ENCODE measurements around the gene ICE2.
A peak's percentile ranks its signal among the peaks of the same experiment; 100 is the strongest.

ICE2 gene, protein sequence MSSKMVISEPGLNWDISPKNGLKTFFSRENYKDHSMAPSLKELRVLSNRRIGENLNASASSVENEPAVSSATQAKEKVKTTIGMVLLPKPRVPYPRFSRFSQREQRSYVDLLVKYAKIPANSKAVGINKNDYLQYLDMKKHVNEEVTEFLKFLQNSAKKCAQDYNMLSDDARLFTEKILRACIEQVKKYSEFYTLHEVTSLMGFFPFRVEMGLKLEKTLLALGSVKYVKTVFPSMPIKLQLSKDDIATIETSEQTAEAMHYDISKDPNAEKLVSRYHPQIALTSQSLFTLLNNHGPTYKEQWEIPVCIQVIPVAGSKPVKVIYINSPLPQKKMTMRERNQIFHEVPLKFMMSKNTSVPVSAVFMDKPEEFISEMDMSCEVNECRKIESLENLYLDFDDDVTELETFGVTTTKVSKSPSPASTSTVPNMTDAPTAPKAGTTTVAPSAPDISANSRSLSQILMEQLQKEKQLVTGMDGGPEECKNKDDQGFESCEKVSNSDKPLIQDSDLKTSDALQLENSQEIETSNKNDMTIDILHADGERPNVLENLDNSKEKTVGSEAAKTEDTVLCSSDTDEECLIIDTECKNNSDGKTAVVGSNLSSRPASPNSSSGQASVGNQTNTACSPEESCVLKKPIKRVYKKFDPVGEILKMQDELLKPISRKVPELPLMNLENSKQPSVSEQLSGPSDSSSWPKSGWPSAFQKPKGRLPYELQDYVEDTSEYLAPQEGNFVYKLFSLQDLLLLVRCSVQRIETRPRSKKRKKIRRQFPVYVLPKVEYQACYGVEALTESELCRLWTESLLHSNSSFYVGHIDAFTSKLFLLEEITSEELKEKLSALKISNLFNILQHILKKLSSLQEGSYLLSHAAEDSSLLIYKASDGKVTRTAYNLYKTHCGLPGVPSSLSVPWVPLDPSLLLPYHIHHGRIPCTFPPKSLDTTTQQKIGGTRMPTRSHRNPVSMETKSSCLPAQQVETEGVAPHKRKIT

GRCh38 chr15:60478566-60479360 lies at the start of gene ICE2:
ICE2 (minus strand) TSS chr15:60479142; CDS start chr15:60477977, 1,165 bp downstream.
- peak; percentile 91 to 97 (median 93) for DNase-seq (ENCODE audit: low read depth in 3 of 3)

DNA sequence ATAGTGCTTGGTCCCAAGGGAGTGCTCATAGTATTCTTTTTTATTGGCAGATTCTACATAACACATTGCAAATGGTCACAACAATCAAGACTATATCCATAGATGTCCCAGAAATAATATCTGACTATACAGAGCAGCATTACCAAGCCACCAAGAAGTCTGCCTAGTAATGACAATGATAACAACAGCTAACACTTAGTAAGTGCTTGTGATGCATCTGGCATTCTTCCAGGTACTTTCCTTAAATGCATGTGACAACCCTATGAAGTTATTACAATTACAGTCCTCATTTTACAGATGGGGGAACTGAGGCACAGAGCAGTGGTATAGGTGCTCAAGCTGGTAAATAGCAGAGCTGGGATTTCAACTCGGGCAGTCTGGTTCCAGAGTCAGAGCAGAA lies 49.6 kb upstream of the ICE2 start:
- DNase-seq (ENCODE audit: low read depth in 3 of 3), result no peak

- DNase-seq (ENCODE audit: low read depth in 3 of 3), result no peak
Measured at GRCh38 chr15:60527456-60527855, 48.5 kb upstream of the ICE2 start.

DNA sequence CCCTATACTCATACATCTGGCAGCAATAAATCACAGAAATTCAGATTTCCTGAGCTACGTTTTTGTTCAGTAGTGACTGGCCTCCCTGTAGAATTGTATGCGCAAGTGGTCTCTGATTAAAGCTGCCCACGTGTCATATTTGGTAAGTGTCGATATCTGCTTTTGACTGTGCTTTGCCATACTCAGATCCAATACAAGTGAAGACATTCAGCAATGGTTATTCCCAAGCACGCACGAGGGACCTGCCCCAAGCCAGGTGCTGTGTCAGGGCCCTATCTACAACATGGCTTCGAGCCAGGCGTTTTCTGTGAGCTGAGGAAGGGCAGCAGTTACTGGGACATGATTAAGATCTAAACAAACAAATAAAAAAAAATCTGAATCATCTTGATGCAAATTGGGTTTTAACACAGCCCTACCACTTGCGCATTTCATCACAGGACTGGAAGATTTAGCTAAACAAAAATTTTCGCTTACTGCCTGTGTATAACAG lies 47.2 kb upstream of the ICE2 start:
- DNase-seq (ENCODE audit: low read depth in 3 of 3), result no peak

DNA sequence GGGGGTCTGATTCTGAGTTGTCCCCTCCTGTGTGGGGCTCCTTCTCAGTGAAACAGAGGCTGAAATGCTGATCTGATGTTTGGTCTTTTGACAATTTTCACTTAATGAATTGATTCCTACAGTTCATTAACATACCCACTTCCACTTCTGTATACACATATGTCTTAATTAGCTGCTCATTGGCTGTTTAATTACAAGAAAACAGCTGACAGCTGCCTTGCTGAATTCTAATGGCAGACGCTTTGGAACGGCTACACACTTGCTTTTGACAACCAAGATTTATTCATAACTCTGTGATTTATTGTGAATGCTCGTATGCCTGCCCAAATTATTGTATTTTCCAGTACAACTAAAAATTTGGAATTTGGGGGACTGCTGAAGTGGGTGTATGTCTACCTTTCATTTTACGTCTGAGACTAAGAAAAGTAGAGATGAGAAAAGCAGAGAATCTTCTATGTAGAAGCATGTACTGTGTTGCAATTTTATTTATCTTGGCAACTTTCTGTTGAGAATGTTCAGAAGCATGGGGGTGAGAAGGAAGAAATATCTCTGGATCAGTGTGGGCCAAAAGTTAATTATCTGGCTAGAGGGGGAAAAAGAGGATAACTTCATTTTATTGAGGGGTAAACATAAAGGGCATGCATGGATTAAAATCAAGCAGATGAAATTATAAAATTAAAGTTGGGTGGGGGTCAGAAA lies 46.5 kb upstream of the ICE2 start:
- DNase-seq (ENCODE audit: low read depth in 3 of 3), result no peak

DNA sequence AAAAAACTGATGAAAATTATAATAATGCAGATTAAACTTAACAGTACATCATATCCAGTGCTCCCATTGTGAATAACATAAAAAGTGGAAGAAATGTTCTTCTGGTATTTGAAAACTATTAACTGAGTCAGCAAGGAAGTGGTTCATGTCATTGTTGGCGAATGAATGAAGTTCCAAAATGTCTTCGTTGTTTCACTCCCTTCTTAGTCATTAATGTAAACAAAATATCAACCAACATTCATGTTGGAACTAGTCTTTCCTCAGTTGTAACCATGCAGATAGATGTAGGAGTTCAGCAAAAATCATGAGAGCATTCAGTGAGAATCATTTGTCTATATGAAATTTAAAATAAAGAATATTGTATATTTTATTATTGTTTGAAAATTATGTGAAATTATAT lies 44.1 kb upstream of the ICE2 start:
- no peak for DNase-seq (ENCODE audit: low read depth in 3 of 3)

GRCh38 chr15:60520825-60521368 lies 42.0 kb upstream of the ICE2 start:
- peak; percentile 65 to 80 (median 73) for DNase-seq (ENCODE audit: low read depth in 3 of 3)

- DNase-seq (ENCODE audit: low read depth in 3 of 3), result no peak
Measured at GRCh38 chr15:60520013-60520824, 41.3 kb upstream of the ICE2 start.

- DNase-seq (ENCODE audit: low read depth in 3 of 3), result no peak
Measured at GRCh38 chr15:60519218-60519617, 40.3 kb upstream of the ICE2 start.

GRCh38 chr15:60518511-60518910 lies 39.6 kb upstream of the ICE2 start:
- no peak for DNase-seq (ENCODE audit: low read depth in 3 of 3)

DNA sequence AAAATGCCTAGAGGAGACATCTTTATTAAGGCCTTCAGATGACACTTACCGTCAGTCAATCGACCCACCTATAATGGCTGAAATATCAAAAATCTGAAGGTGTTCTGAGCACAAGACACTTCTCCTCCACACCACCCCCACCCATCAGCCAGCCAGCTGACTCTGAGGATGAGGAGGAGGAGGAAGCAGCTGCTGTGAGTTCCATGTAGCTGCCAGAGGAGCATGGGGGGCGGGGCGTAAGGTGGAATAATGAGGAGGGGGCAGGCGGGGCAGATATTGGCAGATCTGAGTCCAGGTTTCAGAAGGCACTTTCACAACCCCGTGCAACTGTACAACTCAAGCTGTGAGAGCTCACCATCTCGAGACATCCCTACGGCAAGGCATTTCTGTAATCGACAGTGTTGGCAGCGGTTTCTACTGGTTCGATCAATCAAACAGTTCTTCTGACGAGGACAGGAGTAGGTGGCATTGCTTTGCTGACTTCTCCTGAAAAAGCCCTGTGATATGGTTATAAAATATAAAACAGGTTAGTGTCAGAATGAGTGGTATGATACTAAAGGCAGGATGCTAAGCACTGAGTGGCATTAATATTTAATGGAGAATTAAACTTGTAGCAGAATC lies 35.4 kb upstream of the ICE2 start:
- no peak for DNase-seq (ENCODE audit: low read depth in 3 of 3)

GRCh38 chr15:60513676-60514075 lies 34.7 kb upstream of the ICE2 start:
- DNase-seq (ENCODE audit: low read depth in 3 of 3), result no peak

- DNase-seq (ENCODE audit: low read depth in 3 of 3), result no peak
Measured at GRCh38 chr15:60512937-60513336, 34.0 kb upstream of the ICE2 start.

DNA sequence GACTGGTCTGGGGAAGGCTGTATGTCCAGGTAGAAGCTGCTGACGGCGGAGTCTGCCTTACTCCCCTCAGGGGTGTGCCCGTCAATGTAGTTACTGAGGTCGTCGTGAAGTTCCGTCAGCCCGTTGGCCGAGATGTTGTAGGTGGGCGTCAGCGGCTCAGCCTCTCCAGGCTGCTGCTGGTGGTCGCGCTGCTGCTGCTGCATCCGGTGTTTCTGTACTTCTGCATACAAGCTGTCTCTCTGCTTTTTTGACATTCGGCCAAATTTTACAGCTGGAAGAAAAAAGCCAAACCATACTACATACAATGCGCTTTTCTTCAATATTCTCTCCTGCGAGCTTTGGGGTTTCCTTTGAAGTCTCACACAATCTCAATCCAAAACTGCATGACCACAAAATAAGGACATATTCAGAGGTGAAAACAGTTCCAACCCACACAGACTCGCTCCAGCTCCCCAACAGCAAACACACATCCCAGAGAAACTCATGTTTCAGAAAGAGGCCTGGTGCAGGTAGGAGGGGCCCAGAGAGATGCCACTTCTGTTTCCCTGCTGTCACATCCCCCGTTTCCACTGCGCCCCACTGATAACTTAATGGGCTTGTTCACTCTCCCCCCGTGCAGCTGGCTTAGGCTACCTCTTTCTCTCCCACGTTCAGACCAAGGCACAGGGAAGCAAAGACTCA lies 32.5 kb upstream of the ICE2 start:
- no peak for DNase-seq (ENCODE audit: low read depth in 3 of 3)

DNA sequence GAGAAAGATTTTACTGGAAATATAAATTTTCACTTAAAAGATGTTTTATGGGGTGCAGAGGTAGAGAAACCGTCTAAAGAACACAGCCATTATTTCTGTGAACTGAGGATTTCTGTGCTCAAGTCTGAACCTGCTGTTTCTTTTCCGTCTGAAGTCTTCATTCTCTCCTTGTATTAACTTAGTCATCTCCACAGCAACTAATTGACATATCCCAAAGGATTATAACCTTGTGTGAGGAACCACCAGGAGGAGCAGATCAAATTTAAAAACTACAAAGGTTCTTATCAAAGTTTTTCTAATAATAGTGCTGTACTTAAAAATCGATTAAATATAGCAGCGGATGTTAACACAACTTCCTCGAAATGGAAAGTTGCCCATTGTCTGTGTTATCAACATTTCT lies 31.1 kb upstream of the ICE2 start:
- no peak for DNase-seq (ENCODE audit: low read depth in 3 of 3)

DNA sequence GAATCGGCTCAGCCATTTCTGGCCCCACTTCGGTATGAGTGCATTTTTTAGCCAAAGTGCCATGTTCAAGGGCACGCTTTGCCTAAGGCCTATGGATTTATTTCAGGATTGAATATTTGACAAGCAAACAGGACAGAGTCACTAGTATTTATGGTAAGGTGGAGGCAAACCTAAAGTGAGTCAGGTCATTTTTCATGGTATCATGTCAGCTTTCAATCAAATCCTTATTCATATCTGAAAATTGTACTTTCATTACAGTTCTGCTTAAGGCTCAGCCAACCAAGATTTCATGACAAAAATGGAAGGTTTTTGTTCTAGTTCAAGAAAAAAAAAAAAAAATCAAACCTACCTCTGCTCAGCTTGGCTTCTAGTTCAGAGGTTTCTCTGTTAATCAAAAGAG lies 30.5 kb upstream of the ICE2 start:
- DNase-seq (ENCODE audit: low read depth in 3 of 3), result no peak

- no peak for DNase-seq (ENCODE audit: low read depth in 3 of 3)
Measured at GRCh38 chr15:60508442-60508841, 29.5 kb upstream of the ICE2 start.

- DNase-seq (ENCODE audit: low read depth in 3 of 3), result peak in 2 of 3 experiments; percentile 27
Measured at GRCh38 chr15:60507596-60508424, 28.9 kb upstream of the ICE2 start.

Measured in stimulated activated CD4-positive, alpha-beta T cell treated with anti-CD3 and anti-CD28 coated beads, TNF-alpha, amount 100 ng/mL, for 24 hours (primary cell).